ENCODE measurements around the gene SLC22A23.

The SLC22A23 gene

GRCh38 chr6:3366596-3367413 is 90.0 kb downstream of the SLC22A23 start:
- no peak for DNase-seq

- no peak for DNase-seq
Measured at GRCh38 chr6:3364391-3364790, 92.5 kb downstream of the SLC22A23 start.

DNA sequence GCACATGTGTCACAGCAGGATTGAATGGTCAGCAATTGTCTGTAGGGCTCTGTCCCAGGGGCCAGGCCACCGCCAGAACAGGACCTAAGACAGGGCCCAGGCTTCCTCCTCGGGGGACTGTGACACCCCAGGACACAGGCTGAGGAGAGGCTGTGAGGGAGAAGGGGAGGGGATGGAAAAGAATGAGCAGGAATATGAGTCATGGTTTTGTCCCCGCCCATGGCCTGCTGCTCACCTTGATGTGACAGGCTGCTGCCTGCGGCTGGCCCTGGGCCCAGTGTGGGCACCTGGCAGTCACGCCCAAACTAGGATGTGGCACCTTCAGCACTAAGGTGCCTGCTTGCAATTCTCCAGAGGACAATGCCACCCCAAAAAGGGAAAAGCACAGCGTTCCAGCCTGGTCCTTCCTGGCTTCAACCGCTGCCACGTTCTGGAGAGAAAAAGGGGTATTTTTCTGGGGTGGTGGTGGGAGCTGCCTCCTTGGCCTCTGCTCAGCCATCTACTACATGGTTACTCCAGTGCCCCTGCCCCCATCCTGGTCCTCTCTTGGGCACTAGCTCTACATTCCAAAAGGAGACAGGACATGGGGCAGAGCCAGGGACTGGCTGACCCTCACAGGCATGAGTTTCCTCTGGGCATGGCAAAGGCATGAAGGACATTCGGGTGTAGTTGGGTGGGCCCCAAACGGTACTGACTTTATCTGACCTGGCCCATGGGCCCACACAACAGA is 93.4 kb downstream of the SLC22A23 start:
- no peak for DNase-seq

DNA sequence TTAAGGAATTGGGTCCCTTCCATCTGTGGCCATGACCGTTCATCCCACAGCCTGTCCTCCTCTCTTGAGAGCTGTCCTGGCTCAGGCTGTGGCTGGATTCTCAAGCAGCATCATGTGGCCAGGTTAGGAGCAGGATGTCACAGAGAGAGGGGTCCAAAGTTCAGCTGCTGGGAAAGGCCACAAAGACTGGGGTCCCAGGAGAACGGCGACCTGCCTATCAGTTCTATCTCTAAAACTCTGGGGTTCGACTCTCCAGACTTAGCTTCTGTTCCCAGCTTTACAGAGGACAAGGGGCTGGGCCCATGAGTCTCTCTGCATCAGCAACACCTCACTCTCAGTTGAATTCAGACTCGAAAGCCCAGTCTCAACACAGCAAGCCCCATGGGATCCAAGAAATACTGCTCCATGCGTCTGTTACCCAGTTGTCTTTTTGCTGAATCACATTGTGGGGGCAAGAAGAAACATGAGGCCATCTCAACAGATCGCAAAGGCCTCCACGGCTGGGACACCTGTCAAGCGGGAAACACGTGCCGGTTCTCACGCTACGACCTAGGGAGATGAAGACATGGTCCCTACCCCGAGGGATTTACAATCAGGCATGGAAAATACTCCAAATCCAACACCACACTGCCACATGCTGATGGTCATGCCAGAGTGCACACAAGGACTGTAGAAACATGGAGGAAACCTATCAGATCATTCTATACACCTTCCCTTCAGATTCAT is 95.4 kb downstream of the SLC22A23 start:
- no peak for DNase-seq

GRCh38 chr6:3360727-3361045 is 96.2 kb downstream of the SLC22A23 start:
- DNase-seq = no peak

DNA sequence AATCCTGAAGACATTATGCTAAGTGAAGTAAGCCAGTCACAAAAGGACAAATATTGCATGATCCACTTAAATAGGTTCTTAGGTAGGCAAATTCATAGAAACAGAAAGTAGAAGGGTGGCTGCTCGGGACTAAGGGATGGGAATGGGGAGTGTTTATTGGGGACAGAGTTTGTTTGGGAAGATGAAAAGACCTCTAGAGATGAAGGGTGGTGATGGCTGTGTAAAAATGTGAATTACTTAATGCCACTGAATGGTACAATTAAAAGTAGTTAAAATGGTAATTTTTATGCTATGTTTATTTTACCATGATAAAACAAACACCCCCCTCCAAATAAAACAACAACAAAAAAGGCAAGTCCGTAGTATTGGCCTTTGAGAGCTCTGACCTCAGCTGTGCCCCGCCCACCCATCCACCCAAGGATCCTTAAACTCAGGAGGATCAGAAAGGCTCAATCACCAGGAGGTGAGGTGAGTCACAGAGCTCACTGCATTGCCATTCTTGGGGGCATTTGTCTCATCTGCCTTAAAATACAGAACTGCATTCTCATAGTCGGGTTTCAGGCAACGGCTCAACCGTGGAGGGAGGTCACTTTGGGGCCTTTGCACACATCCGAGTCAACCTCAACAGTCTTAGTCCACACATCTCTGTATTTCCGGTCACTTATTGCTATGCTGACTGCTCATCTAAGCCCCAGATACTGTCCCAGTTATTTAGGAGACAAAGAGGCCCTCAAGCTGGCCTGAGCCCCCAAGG is 96.7 kb downstream of the SLC22A23 start:
- no peak for DNase-seq

GRCh38 chr6:3359101-3359752 is 97.6 kb downstream of the SLC22A23 start:
- no peak for DNase-seq

GRCh38 chr6:3358413-3359100 is 98.3 kb downstream of the SLC22A23 start:
- DNase-seq = no peak

GRCh38 chr6:3357678-3358077 is 99.2 kb downstream of the SLC22A23 start:
- DNase-seq = peak in 2 of 3 donors; percentile 34 to 43

GRCh38 chr6:3356824-3357420 is 99.9 kb downstream of the SLC22A23 start:
- DNase-seq = no peak

GRCh38 chr6:3356056-3356823 is 100.6 kb downstream of the SLC22A23 start:
- DNase-seq = peak; percentile 86 to 91 (median 87)

- peak; percentile 74 to 81 (median 79) for DNase-seq
Measured at GRCh38 chr6:3355358-3356055, 101.3 kb downstream of the SLC22A23 start.

- DNase-seq = no peak
Measured at GRCh38 chr6:3355011-3355357, 101.9 kb downstream of the SLC22A23 start.

GRCh38 chr6:3353939-3354338 is 102.9 kb downstream of the SLC22A23 start:
- DNase-seq = no peak

DNA sequence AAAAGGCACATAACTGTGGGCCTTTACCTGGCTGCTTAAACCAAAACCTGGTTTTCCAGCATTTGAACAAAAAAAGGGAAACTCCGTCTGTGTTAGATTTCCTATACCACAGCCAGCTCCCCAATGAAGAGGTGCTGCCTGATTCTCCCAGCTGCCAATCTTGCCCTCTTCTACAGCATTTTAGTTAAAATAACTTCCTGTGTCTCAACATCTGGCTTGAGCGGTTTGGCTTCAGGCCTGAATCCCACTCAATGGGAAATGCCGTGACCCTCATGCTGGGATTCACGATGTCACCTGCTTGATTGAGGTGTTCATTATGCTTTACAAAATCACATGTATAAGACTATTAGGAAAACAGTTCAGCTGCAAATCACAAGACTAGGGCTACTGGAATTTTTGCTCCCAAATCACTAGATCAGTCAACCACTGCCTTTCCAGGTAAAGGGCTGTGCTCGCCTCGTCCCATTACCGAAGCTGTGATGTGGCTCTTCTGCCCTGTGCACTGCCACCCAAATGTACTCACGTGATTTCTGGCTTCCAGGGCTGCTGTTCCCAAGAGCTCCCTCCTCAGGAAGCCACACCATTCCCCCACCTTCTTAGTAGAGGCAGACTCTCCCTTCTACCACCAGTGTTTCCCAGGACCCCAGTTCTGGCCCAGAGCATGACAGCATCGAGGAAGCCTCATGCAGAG is 103.5 kb downstream of the SLC22A23 start:
- DNase-seq = no peak

DNA sequence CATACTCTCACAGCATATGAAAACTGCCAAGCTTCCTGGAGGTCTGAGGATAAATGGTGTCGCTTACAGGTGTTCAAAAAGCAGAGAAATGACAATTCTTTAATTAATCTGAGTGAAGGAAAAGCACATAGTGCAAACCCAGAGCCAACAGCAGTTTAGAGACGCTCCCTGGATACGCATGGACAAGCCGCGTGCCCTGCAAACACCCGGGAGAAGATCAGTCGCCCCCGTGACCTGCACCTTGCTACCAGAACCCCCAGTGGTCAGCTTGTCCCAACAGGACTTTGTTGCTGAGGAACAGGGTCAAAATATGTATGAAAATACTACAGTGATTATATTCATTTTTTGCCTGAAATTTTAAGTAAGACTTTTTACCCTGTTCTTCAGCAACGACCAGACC is 104.2 kb downstream of the SLC22A23 start:
- DNase-seq = no peak

DNA sequence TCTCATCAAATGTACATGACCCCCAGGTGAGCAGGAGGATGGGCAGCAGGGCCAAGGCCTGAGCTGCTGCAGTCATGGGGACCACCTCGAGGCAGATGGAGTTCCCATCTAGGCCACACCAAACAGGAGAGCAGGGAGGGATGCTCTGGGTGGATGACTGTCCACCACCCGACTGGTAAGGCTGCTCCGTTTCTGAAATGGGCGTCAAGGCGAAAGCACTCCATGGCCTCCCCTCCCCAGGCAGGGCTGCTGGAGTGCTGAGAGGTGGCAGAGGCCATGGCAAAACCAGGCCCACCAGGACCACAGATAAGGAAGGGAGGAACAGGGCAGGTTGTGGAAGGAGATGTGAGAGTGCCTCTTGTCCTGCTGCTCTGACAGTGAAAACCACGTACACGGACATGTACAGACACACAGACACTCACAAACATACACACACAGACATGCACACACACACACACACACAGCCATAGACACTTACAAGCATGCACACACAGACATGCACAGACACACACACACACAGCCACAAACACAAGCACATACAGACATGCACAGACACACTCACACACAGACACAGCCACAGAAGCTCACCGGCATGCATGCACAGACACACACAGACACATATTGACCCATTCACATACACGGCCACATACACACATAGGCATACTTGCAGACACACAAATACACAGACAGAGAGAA is 104.9 kb downstream of the SLC22A23 start:
- DNase-seq = no peak

GRCh38 chr6:3351105-3351676 is 105.7 kb downstream of the SLC22A23 start:
- no peak for DNase-seq

Measured in suppressor macrophage treated with lipopolysaccharide for 1 hour (primary cell).